A673 (cell line): ENCODE measurements around the gene SOX6. TPM values are rescaled to one million over a fixed set of nuclear protein-coding genes. Genes with fewer than 3 reads are reported as not detected.

Source experiments
- BruUV-seq: library from RNA; stranded (reverse); fragments of 400-500 nt; replicated peaks from 2 replicates; lab custom pipeline; 2021; lab: Mats Ljungman, UMichigan
- CTCF ChIA-PET: fragments of 300-600 bp; sonication (Branson Sonifier 250); formaldehyde crosslinking; loops from one replicate; lab custom pipeline; 2022; ENCODE audit warnings: antibody characterized with exemption; lab: Charles Lee
- POLR2A ChIA-PET: fragments of 300-600 bp; sonication (Branson Sonifier 250); formaldehyde crosslinking; loops from one replicate; lab custom pipeline; 2022; ENCODE audit warnings: antibody characterized with exemption; ENCODE audit not compliant: low non-redundant PET; lab: Charles Lee
- DNase-seq: peaks from one replicate; pipeline ENCODE4 v3.0.0-alpha.2; 2015; ENCODE audit warnings: low spot score
- H3K27ac ChIP-seq: fragments of 200-600 bp; sonication (generic); 2 replicates; pipeline ENCODE4 v1.5.1; 2016; ENCODE audit warnings: mixed run types, low read depth, mild to moderate bottlenecking, mixed read lengths, antibody characterized with exemption, low read length; ENCODE audit not compliant: poor library complexity, severe bottlenecking
- H3K27me3 ChIP-seq: fragments of 200-600 bp; sonication (generic); replicated peaks from 2 replicates; pipeline ENCODE4 v1.6.1; 2017; ENCODE audit warnings: mixed run types, low read depth, mild to moderate bottlenecking, mixed read lengths, antibody characterized with exemption, low read length; ENCODE audit not compliant: insufficient read depth, poor library complexity
- H3K36me3 ChIP-seq: fragments of 200-600 bp; sonication (generic); 2 replicates; pipeline ENCODE4 v1.6.1; 2016; ENCODE audit warnings: mixed run types, mild to moderate bottlenecking, mixed read lengths, antibody characterized with exemption, low read length; ENCODE audit not compliant: insufficient read depth, poor library complexity, severe bottlenecking
- H3K4me1 ChIP-seq: fragments of 200-600 bp; sonication (generic); 2 replicates; pipeline ENCODE4 v1.6.1; 2017; ENCODE audit warnings: mixed run types, mild to moderate bottlenecking, mixed read lengths, antibody characterized with exemption, low read length; ENCODE audit not compliant: insufficient read depth, poor library complexity, severe bottlenecking
- H3K4me3 ChIP-seq: fragments of 200-600 bp; sonication (generic); 2 replicates; pipeline ENCODE4 v1.5.1; 2016; ENCODE audit warnings: low read depth, mixed run types, mild to moderate bottlenecking, mixed read lengths, low read length; ENCODE audit not compliant: poor library complexity, severe bottlenecking
- H3K9me3 ChIP-seq: fragments of 200-600 bp; sonication (generic); 2 replicates; pipeline ENCODE4 v1.6.1; 2016; ENCODE audit warnings: mixed run types, low read depth, mild to moderate bottlenecking, mixed read lengths, antibody characterized with exemption, low read length; ENCODE audit not compliant: poor library complexity, severe bottlenecking
- CTCF ChIP-seq: fragments of 300-800, 200-600 bp; sonication (generic); conservative IDR thresholded peaks from 2 replicates; pipeline ENCODE4 v1.5.1; 2017; ENCODE audit warnings: low read depth, mild to moderate bottlenecking, antibody characterized with exemption, low read length, moderate library complexity, mixed read lengths
- EZH2 ChIP-seq: fragments of 200-600 bp; sonication (generic); IDR thresholded peaks from 2 replicates; pipeline ENCODE4 v1.6.1; 2017; ENCODE audit warnings: borderline replicate concordance, low read depth, mild to moderate bottlenecking, mixed read lengths, antibody characterized with exemption, low read length; ENCODE audit not compliant: poor library complexity, severe bottlenecking
- intact Hi-C: fragments of 100-400 bp; cut with micrococcal nuclease; formaldehyde crosslinking; loops from one replicate; pipeline ENCODE4 v1.10.0; 2022; ENCODE audit not compliant: unreplicated experiment
- total RNA-seq: library from RNA; stranded (reverse); gene quantifications from 2 replicates; pipeline ENCODE4 v1.2.3, GENCODE V29; 2021

Gene SOX6
- total RNA-seq, 1 experiment from 2014 or later = 27.5 TPM

GRCh38 chr11:16361108-16361865 is 4.9 kb upstream of the SOX6 start:
- intact Hi-C loops = no loop called here
- no peak overlapping the region for H3K27ac ChIP-seq
- peaks cover 36% of the 10 kb centered on the region for H3K4me1 ChIP-seq
- POLR2A ChIA-PET = no interaction called here
- BruUV-seq = no TSS peak
- H3K4me3 ChIP-seq = no peak overlapping the region
- H3K27me3 ChIP-seq = no peaks in the 10 kb centered on the region
- CTCF ChIA-PET = no interaction called here
- TF ChIP-seq EZH2 (no peak), CTCF (no peak)
- no peaks in the 10 kb centered on the region for H3K36me3 ChIP-seq
- DNase-seq = no peak
- no peaks in the 10 kb centered on the region for H3K9me3 ChIP-seq

- H3K27ac ChIP-seq = no peak overlapping the region
- no peaks in the 10 kb centered on the region for H3K9me3 ChIP-seq
- ChIA-PET CTCF (no interaction called here), POLR2A (no interaction called here)
- BruUV-seq = no TSS peak
- DNase-seq = no peak
- H3K4me3 ChIP-seq = no peak overlapping the region
- intact Hi-C loops = no loop called here
- no peaks in the 10 kb centered on the region for H3K36me3 ChIP-seq
- TF ChIP-seq EZH2 (no peak), CTCF (no peak)
- no peaks in the 10 kb centered on the region for H3K27me3 ChIP-seq
- H3K4me1 ChIP-seq = peaks cover 30% of the 10 kb centered on the region
These were observed 3.0 kb upstream of the SOX6 start for GRCh38 chr11:16359369-16359768.

GRCh38 chr11:16358726-16359125 is 2.4 kb upstream of the SOX6 start:
- Histone ChIP-seq H3K27ac (no peak overlapping the region), H3K27me3 (no peaks in the 10 kb centered on the region), H3K9me3 (no peaks in the 10 kb centered on the region), H3K4me1 (peaks cover 33% of the 10 kb centered on the region), H3K36me3 (no peaks in the 10 kb centered on the region), H3K4me3 (no peak overlapping the region)
- no TSS peak for BruUV-seq
- CTCF ChIA-PET = no interaction called here
- no peak for DNase-seq
- POLR2A ChIA-PET = no interaction called here
- TF ChIP-seq CTCF (no peak), EZH2 (no peak)
- intact Hi-C loops = no loop called here
